Activated naive CD8-positive, alpha-beta T cell treated with anti-CD3 and anti-CD28 coated beads, Interleukin-2, amount 10 ng/mL, durations not matched to agents 7 days and 5 days (primary cell): ENCODE measurements around the gene SCAMP5. TPM values are rescaled to one million over a fixed set of nuclear protein-coding genes. Genes with fewer than 3 reads are reported as not detected.

ENCODE experiments used
- ATAC-seq: fragments of 150-1000 bp; cut with Tn5 transposase; one replicate; pipeline ENCODE4 v1.10.0; 2021; ENCODE audit warnings: low read depth, moderate library complexity
- POLR2A ChIA-PET: fragments of 350-600 bp; sonication (Branson Sonifier 250); formaldehyde crosslinking; loops from one replicate; lab custom pipeline; 2021; ENCODE audit warnings: antibody characterized with exemption; lab: Charles Lee
- DNase-seq: peaks from one replicate; pipeline ENCODE4 v3.0.0; 2021
- H3K27ac Mint-ChIP-seq: one replicate; pipeline ENCODE4 v1.8.0; 2022; ENCODE audit warnings: mild to moderate bottlenecking, mixed read lengths
- H3K27me3 Mint-ChIP-seq: one replicate; pipeline ENCODE4 v1.8.0; 2022; ENCODE audit warnings: mild to moderate bottlenecking, moderate library complexity, mixed read lengths
- H3K36me3 Mint-ChIP-seq: one replicate; pipeline ENCODE4 v1.8.0; 2021; ENCODE audit warnings: mild to moderate bottlenecking, mixed read lengths
- H3K4me1 Mint-ChIP-seq: one replicate; pipeline ENCODE4 v1.8.0; 2021; ENCODE audit warnings: mixed read lengths
- H3K4me3 Mint-ChIP-seq: one replicate; pipeline ENCODE4 v1.8.0; 2022; ENCODE audit warnings: mild to moderate bottlenecking, moderate library complexity, mixed read lengths
- H3K9me3 Mint-ChIP-seq: one replicate; pipeline ENCODE4 v1.8.0; 2021; ENCODE audit warnings: mixed read lengths
- total RNA-seq, 2 experiments: library from RNA; stranded (reverse); gene quantifications; one replicate each; pipeline ENCODE4 v1.2.3, GENCODE V29; 2021

Gene SCAMP5
- total RNA-seq, 2 experiments from 2014 or later: 0.22 TPM; not detected in 1

DNA sequence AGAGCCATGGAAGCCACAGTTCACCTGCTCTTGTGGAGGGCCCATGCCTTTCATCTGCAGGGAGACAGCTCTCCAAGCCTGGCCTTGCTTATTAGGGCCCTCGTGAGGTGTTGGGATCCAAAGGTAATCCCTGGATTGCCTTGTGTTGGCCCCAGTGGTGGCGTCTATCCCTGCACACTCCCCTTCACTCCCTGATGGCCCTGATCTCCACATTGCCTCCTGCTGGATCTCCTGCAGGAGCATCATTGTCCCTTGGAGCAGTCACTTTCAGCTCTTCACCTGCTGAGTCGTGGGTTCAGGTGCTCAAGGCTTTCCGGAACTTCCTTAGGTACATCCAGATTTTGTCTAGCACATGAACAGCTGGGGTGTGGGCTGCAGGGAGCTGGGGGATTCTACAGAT is 35.1 kb downstream of the SCAMP5 start:
- Mint-ChIP-seq H3K9me3 (no peaks in the 10 kb centered on the region), H3K4me3 (no peak overlapping the region), H3K27ac (no peak overlapping the region), H3K36me3 (peaks cover 2% of the 10 kb centered on the region), H3K27me3 (no peaks in the 10 kb centered on the region), H3K4me1 (peaks cover 28% of the 10 kb centered on the region)
- POLR2A ChIA-PET: interaction anchor here (1.6 to 2.1 kb wide), 4 partner anchors 13 to 174 kb away, joined by 5 to 13 read pairs (median 8); partner anchors contain the start of gene C15orf39
- no peak for DNase-seq
- no peak for ATAC-seq

DNA sequence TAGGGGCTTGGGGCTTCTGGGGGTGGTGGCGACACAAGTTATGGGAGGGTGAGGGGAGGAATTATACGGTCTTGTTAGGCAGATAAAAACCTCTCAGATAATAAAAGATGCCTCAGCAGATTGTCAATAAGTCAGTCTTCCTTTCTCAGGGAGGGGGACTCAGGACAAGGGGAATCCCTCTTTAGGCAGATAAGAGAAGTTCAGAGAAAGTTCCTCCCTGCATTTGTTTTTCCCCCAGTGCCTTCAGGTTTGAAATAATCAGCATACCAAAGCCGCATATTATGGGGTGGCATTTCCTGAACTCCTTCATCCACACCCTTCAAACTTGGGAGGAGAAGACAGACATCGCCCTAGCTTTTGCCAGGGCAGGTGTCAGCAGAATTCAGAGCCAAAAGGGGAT is 36.5 kb downstream of the SCAMP5 start:
- H3K27me3 Mint-ChIP-seq: no peaks in the 10 kb centered on the region
- no peak overlapping the region for H3K27ac Mint-ChIP-seq
- no peaks in the 10 kb centered on the region for H3K9me3 Mint-ChIP-seq
- DNase-seq (no peak), ATAC-seq (no peak)
- H3K4me1 Mint-ChIP-seq: peaks cover 34% of the 10 kb centered on the region
- POLR2A ChIA-PET: no interaction called here
- H3K36me3 Mint-ChIP-seq: peaks cover 8% of the 10 kb centered on the region
- H3K4me3 Mint-ChIP-seq: no peak overlapping the region

DNA sequence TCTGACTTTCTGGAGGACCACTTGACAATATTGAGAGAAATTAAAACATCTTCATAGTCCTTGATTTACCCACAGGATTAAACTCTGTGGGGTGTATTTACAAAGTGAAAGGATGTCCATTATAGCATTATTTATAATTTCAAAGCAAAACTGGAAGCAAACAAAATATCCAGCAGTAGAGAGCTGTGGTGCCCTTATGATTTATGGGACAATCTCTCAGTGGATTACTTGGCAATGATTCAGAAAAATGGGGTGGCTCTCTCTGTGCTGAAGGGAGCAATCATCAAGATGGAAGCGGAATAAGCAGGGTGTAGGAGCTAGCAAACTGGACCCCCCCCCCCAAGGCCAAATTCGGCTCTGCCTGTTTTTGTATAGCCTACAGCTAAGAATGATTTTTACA is 37.0 kb downstream of the SCAMP5 start:
- H3K4me3 Mint-ChIP-seq: no peak overlapping the region
- ATAC-seq (no peak), DNase-seq (no peak)
- no peaks in the 10 kb centered on the region for H3K9me3 Mint-ChIP-seq
- peaks cover 39% of the 10 kb centered on the region for H3K4me1 Mint-ChIP-seq
- no peaks in the 10 kb centered on the region for H3K27me3 Mint-ChIP-seq
- peaks cover 11% of the 10 kb centered on the region for H3K36me3 Mint-ChIP-seq
- no peak overlapping the region for H3K27ac Mint-ChIP-seq
- POLR2A ChIA-PET: interaction anchor here (1.0 kb wide), 1 partner anchor 9 kb away, joined by 5 read pairs; the partner anchor contains the start of gene PPCDC

DNA sequence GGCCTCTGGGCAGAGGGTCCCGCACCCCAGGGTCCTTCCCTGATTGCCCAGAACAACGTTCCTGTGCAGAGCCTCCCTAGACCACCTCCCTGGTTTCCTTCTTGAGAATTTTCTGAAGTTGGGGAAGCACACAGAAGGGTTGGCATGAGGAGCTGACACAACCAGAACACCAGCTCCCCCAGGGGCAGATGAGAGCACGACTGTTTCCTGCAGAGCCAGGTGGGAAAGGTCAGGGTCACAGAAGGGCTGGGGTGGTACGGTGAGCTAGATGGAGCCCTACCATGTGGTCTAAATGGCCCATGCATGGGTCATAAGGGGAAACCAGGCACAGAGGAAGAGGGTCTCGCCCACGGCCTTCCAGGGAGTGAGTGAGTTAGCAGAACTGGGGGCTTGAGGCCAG is 38.4 kb downstream of the SCAMP5 start:
- Mint-ChIP-seq H3K27ac (no peak overlapping the region), H3K9me3 (no peaks in the 10 kb centered on the region), H3K27me3 (no peaks in the 10 kb centered on the region), H3K4me1 (peaks cover 48% of the 10 kb centered on the region), H3K4me3 (no peak overlapping the region), H3K36me3 (peaks cover 15% of the 10 kb centered on the region)
- POLR2A ChIA-PET: interaction anchor here (0.6 to 1.4 kb wide), 4 partner anchors 10 to 170 kb away, joined by 4 to 8 read pairs (median 6); partner anchors contain the start of genes C15orf39 and PPCDC
- DNase-seq: no peak
- ATAC-seq: no peak

DNA sequence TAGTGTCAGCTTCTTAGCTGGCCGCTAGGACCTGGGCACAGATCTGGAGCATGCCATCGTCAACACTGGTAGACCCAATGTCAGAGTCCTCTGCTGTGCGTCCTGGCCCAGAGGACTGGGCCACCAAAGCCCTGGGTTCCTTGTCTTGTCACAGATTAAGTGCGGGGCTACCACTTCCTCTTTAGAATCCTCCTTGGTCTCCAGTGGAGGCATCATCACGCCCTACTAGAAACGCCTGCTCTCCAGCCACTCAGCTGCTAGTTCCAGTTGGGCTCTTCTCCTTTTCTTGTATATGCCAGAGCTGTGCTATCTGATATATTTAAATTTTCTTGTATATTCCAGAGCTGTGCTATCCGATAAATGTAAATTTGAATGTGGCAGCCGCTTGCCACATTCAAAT is 39.3 kb downstream of the SCAMP5 start:
- no peaks in the 10 kb centered on the region for H3K27me3 Mint-ChIP-seq
- POLR2A ChIA-PET: interaction anchor here (1.3 to 1.4 kb wide), 3 partner anchors 11 to 169 kb away, joined by 4 to 8 read pairs (median 7); partner anchors contain the start of genes C15orf39 and PPCDC
- no peaks in the 10 kb centered on the region for H3K9me3 Mint-ChIP-seq
- peaks cover 53% of the 10 kb centered on the region for H3K4me1 Mint-ChIP-seq
- no peak overlapping the region for H3K4me3 Mint-ChIP-seq
- no peak for ATAC-seq
- H3K27ac Mint-ChIP-seq: no peak overlapping the region
- no peak for DNase-seq
- peaks cover 15% of the 10 kb centered on the region for H3K36me3 Mint-ChIP-seq

DNA sequence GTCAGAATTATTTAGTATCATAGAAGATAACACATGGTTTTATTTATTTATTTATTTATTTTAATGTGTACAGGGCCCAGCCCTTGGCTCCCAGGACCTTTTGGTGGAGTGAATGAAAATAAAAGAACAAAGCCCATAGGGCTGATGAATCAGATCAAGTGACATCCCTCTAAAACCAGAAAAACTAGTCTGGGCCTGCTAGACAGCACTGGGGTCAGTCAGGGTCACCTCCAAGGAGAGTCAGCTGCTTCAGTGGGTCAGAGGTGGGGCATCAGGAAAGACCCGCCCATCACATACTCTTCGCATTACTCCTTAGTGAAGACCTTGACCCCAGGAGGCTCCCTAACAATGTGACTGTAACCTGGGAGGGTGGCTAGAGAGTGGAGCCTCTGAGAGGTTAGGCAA is 40.9 kb downstream of the SCAMP5 start:
- POLR2A ChIA-PET: interaction anchor here (1.1 to 2.2 kb wide), 3 partner anchors 13 to 179 kb away, joined by 3 to 12 read pairs (median 4); partner anchors contain the start of genes C15orf39 and PPCDC
- peaks cover 53% of the 10 kb centered on the region for H3K4me1 Mint-ChIP-seq
- no peaks in the 10 kb centered on the region for H3K9me3 Mint-ChIP-seq
- H3K36me3 Mint-ChIP-seq: peaks cover 15% of the 10 kb centered on the region
- peak overlapping the region; percentile 69 for H3K27ac Mint-ChIP-seq
- H3K4me3 Mint-ChIP-seq: peak overlapping the region; percentile 33
- ATAC-seq (no peak), DNase-seq (no peak)
- H3K27me3 Mint-ChIP-seq: no peaks in the 10 kb centered on the region

DNA sequence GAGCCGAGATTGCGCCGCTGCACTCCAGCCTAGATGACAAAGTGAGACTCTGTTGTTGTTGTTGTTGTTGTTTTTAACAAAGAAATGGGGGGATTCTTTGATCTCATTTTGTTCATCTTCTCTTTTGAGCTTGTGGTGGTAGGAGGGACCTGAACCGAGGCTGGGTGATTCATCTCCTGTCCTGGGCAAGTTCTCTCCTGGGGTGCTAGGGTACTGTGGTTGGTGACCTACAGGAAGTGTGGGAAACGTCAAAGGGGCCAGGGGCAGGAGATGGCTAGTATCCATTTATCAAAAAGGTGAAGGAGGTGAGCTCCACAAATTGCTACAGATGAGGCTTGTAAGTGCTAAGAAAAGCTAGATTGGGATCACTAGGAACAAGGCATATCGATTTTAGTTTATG is 42.3 kb downstream of the SCAMP5 start:
- DNase-seq (no peak), ATAC-seq (peak; percentile 41)
- peaks cover 15% of the 10 kb centered on the region for H3K36me3 Mint-ChIP-seq
- peak overlapping the region; percentile 77 for H3K27ac Mint-ChIP-seq
- POLR2A ChIA-PET: interaction anchor here (1.1 to 2.2 kb wide), 4 partner anchors 13 to 164 kb away, joined by 4 to 12 read pairs (median 6); partner anchors contain the start of genes C15orf39 and PPCDC
- no peaks in the 10 kb centered on the region for H3K9me3 Mint-ChIP-seq
- H3K27me3 Mint-ChIP-seq: no peaks in the 10 kb centered on the region
- H3K4me1 Mint-ChIP-seq: peaks cover 44% of the 10 kb centered on the region
- peak overlapping the region; percentile 63 for H3K4me3 Mint-ChIP-seq

DNA sequence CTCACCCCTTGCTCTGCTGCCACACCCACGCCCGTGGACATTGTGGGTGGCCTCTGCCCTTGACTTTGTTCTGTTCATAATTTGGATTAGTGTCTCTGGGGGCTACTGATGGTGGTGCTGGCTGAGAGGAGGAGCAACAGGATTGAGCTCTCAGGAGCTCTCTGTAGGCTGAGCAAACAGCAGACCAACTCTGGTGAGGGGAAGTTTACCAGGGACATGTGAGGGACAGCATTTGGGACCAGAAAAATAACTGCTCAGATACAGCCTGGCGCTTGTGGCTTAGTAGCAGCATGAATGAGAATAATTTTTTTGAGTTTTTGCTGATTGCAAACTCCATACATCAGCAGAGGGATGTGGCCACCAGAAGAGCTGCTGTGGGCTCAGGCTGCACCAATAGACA is 42.9 kb downstream of the SCAMP5 start:
- H3K36me3 Mint-ChIP-seq: peaks cover 15% of the 10 kb centered on the region
- peaks cover 49% of the 10 kb centered on the region for H3K4me1 Mint-ChIP-seq
- POLR2A ChIA-PET: interaction anchor here (1.4 to 2.2 kb wide), 3 partner anchors 15 to 163 kb away, joined by 5 to 12 read pairs (median 6); partner anchors contain the start of genes C15orf39 and PPCDC
- ATAC-seq: no peak
- peak overlapping the region; percentile 63 for H3K4me3 Mint-ChIP-seq
- H3K27ac Mint-ChIP-seq: peak overlapping the region; percentile 27
- no peak for DNase-seq
- no peaks in the 10 kb centered on the region for H3K9me3 Mint-ChIP-seq
- H3K27me3 Mint-ChIP-seq: no peaks in the 10 kb centered on the region

DNA sequence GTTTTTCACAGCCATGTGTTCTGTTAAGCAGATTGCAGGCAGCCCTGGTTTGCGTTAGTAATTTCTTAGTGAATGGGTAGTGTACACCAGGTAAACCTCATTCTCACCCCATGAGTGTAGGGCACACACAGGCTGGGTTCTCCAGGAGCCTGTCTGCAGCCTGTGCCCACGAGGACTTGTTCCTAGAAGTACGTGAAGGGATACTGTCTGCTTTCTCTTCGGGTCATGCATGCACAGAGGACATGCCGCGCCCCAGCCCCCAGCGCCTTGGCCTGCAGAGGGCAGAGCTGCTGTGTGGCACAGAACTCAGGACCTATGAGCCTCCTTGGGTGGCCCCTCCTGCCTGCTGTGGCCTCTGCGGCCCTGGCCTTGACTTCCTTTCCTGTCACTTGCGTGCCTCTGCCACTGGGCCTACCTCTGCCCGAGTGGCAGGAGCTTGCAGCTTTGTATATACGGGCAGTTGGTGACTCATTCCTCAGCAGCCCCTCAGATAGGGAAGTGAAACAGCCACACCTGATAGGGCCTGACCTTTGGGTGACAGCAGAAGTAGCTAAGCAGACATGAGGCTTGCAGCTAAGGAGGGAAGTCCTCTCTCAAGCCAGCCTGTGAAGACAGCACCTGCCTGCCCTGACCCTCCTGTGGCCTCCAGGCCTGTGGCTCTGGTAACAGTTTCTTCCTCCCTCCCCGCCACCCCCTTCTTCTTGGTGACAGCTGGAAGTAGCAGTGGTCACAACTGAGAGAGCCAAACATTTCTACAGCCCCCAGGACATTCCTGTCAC is 47.6 kb downstream of the SCAMP5 start:
- peak; percentile 91 for ATAC-seq
- peaks cover 16% of the 10 kb centered on the region for H3K36me3 Mint-ChIP-seq
- H3K27me3 Mint-ChIP-seq: no peaks in the 10 kb centered on the region
- no peaks in the 10 kb centered on the region for H3K9me3 Mint-ChIP-seq
- peak overlapping the region; percentile 91 for H3K27ac Mint-ChIP-seq
- peak overlapping the region; percentile 63 for H3K4me3 Mint-ChIP-seq
- peaks cover 69% of the 10 kb centered on the region for H3K4me1 Mint-ChIP-seq
- DNase-seq: peak; percentile 84
- POLR2A ChIA-PET: interaction anchor here (0.6 to 2.1 kb wide), 10 partner anchors 13 to 166 kb away, joined by 3 to 16 read pairs (median 6); partner anchors contain the start of gene PPCDC

DNA sequence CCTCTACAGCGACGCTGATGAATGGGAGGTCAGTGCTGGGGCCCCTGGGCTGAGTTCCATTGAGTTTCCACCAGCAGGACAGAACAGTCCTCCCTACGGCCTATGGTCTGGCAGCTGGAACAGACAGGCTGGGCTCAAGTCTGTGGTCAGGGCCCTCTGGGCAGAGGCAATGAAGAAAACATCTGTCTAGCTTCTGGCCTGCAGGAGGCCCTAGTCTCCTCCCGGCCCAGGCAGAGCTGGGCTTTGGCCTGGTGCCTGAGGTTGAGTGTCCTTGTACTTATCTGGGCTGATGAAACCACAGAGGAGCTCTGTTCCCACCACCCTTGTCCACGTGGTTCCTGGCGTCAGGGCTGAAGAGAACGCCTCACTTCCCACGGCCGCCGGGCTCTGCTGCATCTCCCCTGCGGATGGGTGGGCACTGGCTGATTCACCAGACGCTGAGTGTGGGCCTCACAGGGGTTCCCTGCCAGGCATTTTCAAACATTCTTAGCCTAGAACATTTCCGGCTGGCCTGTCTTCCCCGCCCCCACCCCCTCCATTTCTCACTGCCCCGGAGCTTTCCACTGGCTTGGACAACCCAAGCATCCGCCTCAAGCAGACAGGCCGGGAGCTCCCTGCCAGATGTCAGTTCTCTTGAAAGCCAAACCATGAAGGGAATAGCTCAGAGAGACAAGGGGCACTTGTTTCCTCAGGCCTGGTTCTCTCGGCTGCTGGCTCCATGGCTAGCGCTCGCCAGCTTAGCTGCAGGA is 48.3 kb downstream of the SCAMP5 start:
- DNase-seq: no peak
- no peaks in the 10 kb centered on the region for H3K9me3 Mint-ChIP-seq
- H3K36me3 Mint-ChIP-seq: peaks cover 16% of the 10 kb centered on the region
- ATAC-seq: no peak
- peak overlapping the region; percentile 91 for H3K27ac Mint-ChIP-seq
- no peaks in the 10 kb centered on the region for H3K27me3 Mint-ChIP-seq
- peak overlapping the region; percentile 63 for H3K4me3 Mint-ChIP-seq
- POLR2A ChIA-PET: interaction anchor here (1.0 to 2.1 kb wide), 9 partner anchors 14 to 165 kb away, joined by 3 to 16 read pairs (median 6); partner anchors contain the start of gene PPCDC
- peaks cover 64% of the 10 kb centered on the region for H3K4me1 Mint-ChIP-seq

DNA sequence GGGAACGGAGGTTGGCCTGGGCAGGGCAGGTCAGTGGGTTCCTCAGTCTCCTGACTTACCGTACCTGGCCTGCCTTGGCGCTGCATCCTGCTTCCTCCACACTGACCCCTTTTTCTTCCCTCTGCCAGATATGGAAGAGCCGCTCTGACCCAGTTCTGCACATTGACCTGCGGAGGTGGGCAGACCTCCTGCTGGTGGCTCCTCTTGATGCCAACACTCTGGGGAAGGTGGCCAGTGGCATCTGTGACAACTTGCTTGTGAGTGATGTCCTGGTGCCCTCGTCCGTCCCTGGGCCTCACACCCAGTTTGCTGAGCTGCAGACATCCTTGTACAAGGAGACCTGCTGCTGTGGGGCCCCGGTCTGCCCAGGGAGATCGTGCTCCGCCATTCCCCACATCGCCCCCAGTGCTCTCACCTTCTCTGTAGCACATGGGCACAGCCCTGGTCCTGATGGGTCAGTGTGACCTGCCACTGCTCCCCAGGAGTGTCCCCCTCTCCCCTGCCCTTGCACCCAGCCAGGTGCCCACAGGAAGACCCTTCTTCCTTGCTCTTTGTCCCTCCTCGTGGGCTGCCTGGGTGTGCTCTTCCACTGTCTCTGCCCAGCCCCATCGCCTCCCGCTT is 49.0 kb downstream of the SCAMP5 start:
- POLR2A ChIA-PET: interaction anchor here (1.3 to 2.1 kb wide), 4 partner anchors 20 to 86 kb away, joined by 3 to 16 read pairs (median 8); partner anchors contain the start of gene PPCDC
- Mint-ChIP-seq H3K27ac (peak overlapping the region; percentile 91), H3K9me3 (no peaks in the 10 kb centered on the region), H3K4me1 (peaks cover 58% of the 10 kb centered on the region), H3K36me3 (peaks cover 16% of the 10 kb centered on the region), H3K4me3 (peak overlapping the region; percentile 47), H3K27me3 (no peaks in the 10 kb centered on the region)
- no peak for ATAC-seq
- DNase-seq: no peak

DNA sequence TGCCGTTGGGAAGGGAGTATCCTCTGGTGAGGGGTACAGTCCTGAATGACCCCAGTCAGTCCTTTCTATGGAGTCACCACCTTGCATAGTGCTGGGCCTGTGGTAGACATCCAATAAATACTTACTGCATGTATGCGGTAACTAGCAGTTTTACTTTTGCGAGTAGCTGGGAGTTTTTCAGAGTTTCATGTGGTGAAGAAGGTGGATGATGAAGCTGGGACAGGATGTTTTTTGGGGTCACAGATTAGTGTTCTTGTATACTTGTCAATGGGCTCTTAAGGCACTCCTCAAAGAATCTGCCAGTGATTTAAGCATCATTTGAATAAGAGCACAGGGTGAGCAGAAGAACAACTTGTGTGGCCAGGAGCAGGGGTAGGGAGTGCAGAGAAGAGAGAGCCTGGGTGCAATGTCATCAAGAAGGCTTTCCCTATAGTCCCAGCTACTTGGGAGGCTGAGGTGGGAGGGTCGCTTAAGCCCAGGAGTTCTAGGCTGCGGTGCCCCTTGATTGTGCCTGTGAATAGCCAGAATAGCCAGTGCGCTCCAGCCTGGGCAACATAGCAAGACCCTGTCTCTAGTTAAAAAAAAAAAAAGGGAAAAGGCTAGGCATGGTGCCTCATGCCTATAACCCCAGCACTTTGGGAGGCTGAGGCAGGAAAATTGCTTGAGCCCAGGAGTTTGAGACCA is 50.1 kb downstream of the SCAMP5 start:
- peaks cover 52% of the 10 kb centered on the region for H3K4me1 Mint-ChIP-seq
- H3K36me3 Mint-ChIP-seq: peaks cover 16% of the 10 kb centered on the region
- peak overlapping the region; percentile 9 for H3K4me3 Mint-ChIP-seq
- POLR2A ChIA-PET: no interaction called here
- no peaks in the 10 kb centered on the region for H3K27me3 Mint-ChIP-seq
- H3K27ac Mint-ChIP-seq: peak overlapping the region; percentile 91
- no peaks in the 10 kb centered on the region for H3K9me3 Mint-ChIP-seq
- DNase-seq: no peak
- no peak for ATAC-seq
